Measurements from ENCODE around the gene MXD1. TPM values are rescaled to one million over a fixed set of nuclear protein-coding genes. Genes with fewer than 3 reads are reported as not detected.

Gene MXD1
- polyA plus RNA-seq, 2 of the 4 experiments (the other 2 are of a cell fraction) = 2.0 to 8.3 TPM

DNA sequence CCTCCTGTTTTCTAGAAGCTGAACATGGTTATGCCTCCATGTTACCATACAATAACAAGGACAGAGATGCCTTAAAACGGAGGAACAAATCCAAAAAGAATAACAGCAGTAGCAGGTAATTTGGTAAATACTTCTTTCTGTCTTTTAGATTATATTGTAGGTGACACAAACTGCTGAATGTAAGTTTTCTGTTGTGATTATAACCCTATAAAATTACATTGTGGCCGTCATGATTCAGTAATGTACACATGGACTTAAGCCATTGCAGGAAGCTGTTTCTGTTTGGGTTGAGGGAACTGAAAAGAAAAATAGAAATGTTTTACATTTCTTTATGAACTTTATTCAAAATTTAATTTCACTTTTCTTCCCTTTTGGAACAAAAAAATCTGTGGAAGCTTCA lies 1.2 kb downstream of the MXD1 start:
- CTCF ChIA-PET = interaction anchor here (0.6 to 7.2 kb wide), 6 partner anchors 31 to 292 kb away, joined by 3 to 161 read pairs (median 4); no protein-coding TSS in a partner anchor

DNA sequence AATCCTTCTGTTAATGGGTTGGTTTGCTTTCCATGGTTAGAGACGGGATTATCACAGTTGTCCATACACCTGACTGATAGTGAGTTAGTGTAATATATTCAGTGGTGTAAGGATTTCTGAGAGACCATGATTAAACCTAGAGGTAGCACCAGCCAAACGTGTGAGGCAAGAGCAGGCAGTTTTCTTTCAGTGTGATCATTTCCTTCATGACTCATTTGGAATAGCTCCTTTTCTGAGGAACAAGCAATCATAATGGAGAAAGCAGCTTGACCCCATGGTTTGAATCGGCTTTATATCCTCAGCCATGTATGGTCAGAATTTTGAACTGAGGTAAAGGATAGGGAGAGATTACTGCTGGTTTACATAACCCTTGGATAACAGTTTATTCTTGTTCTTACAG lies 2.9 kb downstream of the MXD1 start:
- ATAC-seq (no peak), FAIRE-seq (no peak), DNase-seq (ENCODE audit: low read depth in 1 of 2, low spot score in 1 of 2) (peak in 1 of 2 experiments; percentile 45)
- TF ChIP-seq FOSL2 (IDR thresholded peaks at IDR 0.05) (no peak), FOSL2 (CRISPR knock-in tag; IDR thresholded peaks at IDR 0.05) (0 out of 2 replicates have a peak, but pooled peaks have one; percentile 39)
- TF ChIP-seq, protein P1, sequence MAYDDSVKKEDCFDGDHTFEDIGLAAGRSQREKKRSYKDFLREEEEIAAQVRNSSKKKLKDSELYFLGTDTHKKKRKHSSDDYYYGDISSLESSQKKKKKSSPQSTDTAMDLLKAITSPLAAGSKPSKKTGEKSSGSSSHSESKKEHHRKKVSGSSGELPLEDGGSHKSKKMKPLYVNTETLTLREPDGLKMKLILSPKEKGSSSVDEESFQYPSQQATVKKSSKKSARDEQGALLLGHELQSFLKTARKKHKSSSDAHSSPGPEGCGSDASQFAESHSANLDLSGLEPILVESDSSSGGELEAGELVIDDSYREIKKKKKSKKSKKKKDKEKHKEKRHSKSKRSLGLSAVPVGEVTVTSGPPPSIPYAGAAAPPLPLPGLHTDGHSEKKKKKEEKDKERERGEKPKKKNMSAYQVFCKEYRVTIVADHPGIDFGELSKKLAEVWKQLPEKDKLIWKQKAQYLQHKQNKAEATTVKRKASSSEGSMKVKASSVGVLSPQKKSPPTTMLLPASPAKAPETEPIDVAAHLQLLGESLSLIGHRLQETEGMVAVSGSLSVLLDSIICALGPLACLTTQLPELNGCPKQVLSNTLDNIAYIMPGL (CRISPR knock-in tag; IDR thresholded peaks at IDR 0.05; ENCODE audit: borderline replicate concordance) = no peak
- H3K27ac ChIP-seq = peak overlapping the region in 1 of 2 experiments; percentile 50; a peak in 1 of 6 replicates
- peak overlapping the region; percentile 24; the same call in 2 of the 3 replicates for H3K4me2 ChIP-seq
- H3K4me1 ChIP-seq = peaks cover 17% of the 10 kb centered on the region; the same call in 2 of the 3 replicates
- H3K4me3 ChIP-seq = no peak overlapping the region
- WGBS (ENCODE audit: missing lambda C conversion rate) = 40% methylated on average over 3 of the region's 3 CpGs
- H3K9me3 ChIP-seq = no peaks in the 10 kb centered on the region
- ChIA-PET CTCF (interaction anchor here (1.0 to 1.8 kb wide), 3 partner anchors 152 to 168 kb away, joined by 3 to 5 read pairs (median 3); no protein-coding TSS in a partner anchor), POLR2A (interaction anchor here (0.6 to 1.0 kb wide), 2 partner anchors 273 to 376 kb away, joined by 3 read pairs; partner anchors contain the start of genes C2orf42 and SNRPG)

More for the DNA sequence above, 1.2 kb downstream of the MXD1 start:
- POLR2A ChIA-PET = interaction anchor here (0.6 to 4.1 kb wide), 5 partner anchors 18 to 342 kb away, joined by 3 to 87 read pairs (median 4); partner anchors contain the start of gene PCYOX1
- DNase-seq (ENCODE audit: low read depth in 1 of 2, low spot score in 1 of 2) = no peak
- no peak for FAIRE-seq
- Histone ChIP-seq H3K9me3 (no peaks in the 10 kb centered on the region), H3K4me3 (peak overlapping the region; percentile 73), H3K4me1 (peaks cover 17% of the 10 kb centered on the region; the same call in 2 of the 3 replicates), H3K27ac (no peak overlapping the region), H3K4me2 (peak overlapping the region; percentile 89)
- WGBS (ENCODE audit: missing lambda C conversion rate) = 50% methylated on average over 2 of the region's 2 CpGs
- TF ChIP-seq RFX5 (IDR thresholded peaks at IDR 0.05) (no peak), MAZ (IDR thresholded peaks at IDR 0.05; ENCODE audit: borderline replicate concordance, low read depth, low read length) (no peak), NPAS2 (CRISPR knock-in tag; IDR thresholded peaks at IDR 0.05; ENCODE audit: borderline replicate concordance) (no peak), BHLHE40 (IDR thresholded peaks at IDR 0.05; ENCODE audit: low read depth, low read length) (no peak), SMC3 (IDR thresholded peaks at IDR 0.05) (no peak), FOSL2 (IDR thresholded peaks at IDR 0.05) (no peak), FOSL2 (CRISPR knock-in tag; IDR thresholded peaks at IDR 0.05) (no peak), ZC3H11A (IDR thresholded peaks at IDR 0.05) (no peak), EP300 (IDR thresholded peaks at IDR 0.05) (no peak), ZFP36 (IDR thresholded peaks at IDR 0.05; ENCODE audit: borderline replicate concordance, partially characterized antibody) (no peak), JUNB (IDR thresholded peaks at IDR 0.05) (no peak), MYC (IDR thresholded peaks at IDR 0.05; ENCODE audit: borderline replicate concordance, low read length) (no peak), CHD4 (IDR thresholded peaks at IDR 0.05; ENCODE audit: borderline replicate concordance) (no peak), NR3C1 (IDR thresholded peaks at IDR 0.05) (no peak), HOXB5 (CRISPR knock-in tag; IDR thresholded peaks at IDR 0.05) (no peak), ZNF302 (CRISPR knock-in tag; IDR thresholded peaks at IDR 0.05) (no peak), RNF2 (IDR thresholded peaks at IDR 0.05; ENCODE audit: borderline replicate concordance, low read depth) (no peak), FOXS1 (CRISPR knock-in tag; IDR thresholded peaks at IDR 0.05) (no peak)
- TF ChIP-seq, protein P2, sequence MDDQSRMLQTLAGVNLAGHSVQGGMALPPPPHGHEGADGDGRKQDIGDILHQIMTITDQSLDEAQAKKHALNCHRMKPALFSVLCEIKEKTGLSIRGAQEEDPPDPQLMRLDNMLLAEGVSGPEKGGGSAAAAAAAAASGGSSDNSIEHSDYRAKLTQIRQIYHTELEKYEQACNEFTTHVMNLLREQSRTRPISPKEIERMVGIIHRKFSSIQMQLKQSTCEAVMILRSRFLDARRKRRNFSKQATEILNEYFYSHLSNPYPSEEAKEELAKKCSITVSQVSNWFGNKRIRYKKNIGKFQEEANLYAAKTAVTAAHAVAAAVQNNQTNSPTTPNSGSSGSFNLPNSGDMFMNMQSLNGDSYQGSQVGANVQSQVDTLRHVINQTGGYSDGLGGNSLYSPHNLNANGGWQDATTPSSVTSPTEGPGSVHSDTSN (IDR thresholded peaks at IDR 0.05) = no peak
- TF ChIP-seq, protein P3, sequence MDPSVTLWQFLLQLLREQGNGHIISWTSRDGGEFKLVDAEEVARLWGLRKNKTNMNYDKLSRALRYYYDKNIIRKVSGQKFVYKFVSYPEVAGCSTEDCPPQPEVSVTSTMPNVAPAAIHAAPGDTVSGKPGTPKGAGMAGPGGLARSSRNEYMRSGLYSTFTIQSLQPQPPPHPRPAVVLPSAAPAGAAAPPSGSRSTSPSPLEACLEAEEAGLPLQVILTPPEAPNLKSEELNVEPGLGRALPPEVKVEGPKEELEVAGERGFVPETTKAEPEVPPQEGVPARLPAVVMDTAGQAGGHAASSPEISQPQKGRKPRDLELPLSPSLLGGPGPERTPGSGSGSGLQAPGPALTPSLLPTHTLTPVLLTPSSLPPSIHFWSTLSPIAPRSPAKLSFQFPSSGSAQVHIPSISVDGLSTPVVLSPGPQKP (IDR thresholded peaks at IDR 0.05; ENCODE audit: low read depth, low read length) = no peak
- TF ChIP-seq, protein P1 (CRISPR knock-in tag; IDR thresholded peaks at IDR 0.05; ENCODE audit: borderline replicate concordance) = no peak
- ATAC-seq = no peak
